ENCODE data around the gene IPO11. TPM values are rescaled to one million over a fixed set of nuclear protein-coding genes. Genes with fewer than 3 reads are reported as not detected.
A peak's percentile ranks its signal among the peaks of the same experiment; 100 is the strongest.

Gene IPO11
- 9.7 TPM for polyA plus RNA-seq (2012; ENCODE audit: low read depth, missing spikeins)

GRCh38 chr5:62412549-62413329 is at the start of gene IPO11:
TSS of gene IPO11 (plus strand) at chr5:62412763. CDS start at chr5:62437280, 24,517 bp downstream.
- peak; percentile 89 for DNase-seq (ENCODE audit: insufficient read length, low spot score)
- TF ChIP-seq PAX5 (IDR thresholded peaks at IDR 0.05; ENCODE audit: insufficient read depth, low read length, severe bottlenecking): no peak
- TF ChIP-seq POLR2AphosphoS5 (IDR thresholded peaks at IDR 0.05; ENCODE audit: low read depth, low read length): peak; percentile 87
- peak; percentile 66 for TF ChIP-seq TAF1 (IDR thresholded peaks at IDR 0.05; ENCODE audit: low read depth, low read length)
- peak; percentile 63 for TF ChIP-seq POU2F2 (IDR thresholded peaks at IDR 0.05; ENCODE audit: low read depth, low read length)
- TF ChIP-seq SPI1 (IDR thresholded peaks at IDR 0.05; ENCODE audit: low read depth, low read length): no peak
- peak; percentile 84 for TF ChIP-seq POLR2A (IDR thresholded peaks at IDR 0.05; ENCODE audit: low read depth, low read length)
- peak; percentile 99 for FAIRE-seq

- TF ChIP-seq POLR2A (IDR thresholded peaks at IDR 0.05; ENCODE audit: low read depth, low read length): no peak
- TF ChIP-seq TAF1 (IDR thresholded peaks at IDR 0.05; ENCODE audit: low read depth, low read length): no peak
- no peak for TF ChIP-seq SPI1 (IDR thresholded peaks at IDR 0.05; ENCODE audit: low read depth, low read length)
- no peak for TF ChIP-seq PAX5 (IDR thresholded peaks at IDR 0.05; ENCODE audit: insufficient read depth, low read length, severe bottlenecking)
- no peak for TF ChIP-seq POU2F2 (IDR thresholded peaks at IDR 0.05; ENCODE audit: low read depth, low read length)
- TF ChIP-seq POLR2AphosphoS5 (IDR thresholded peaks at IDR 0.05; ENCODE audit: low read depth, low read length): no peak
- FAIRE-seq: no peak
- DNase-seq (ENCODE audit: insufficient read length, low spot score): no peak
Measured at GRCh38 chr5:62369039-62369438, 43.5 kb upstream of the IPO11 start.

- no peak for FAIRE-seq
- TF ChIP-seq TAF1 (IDR thresholded peaks at IDR 0.05; ENCODE audit: low read depth, low read length) (no peak), POLR2A (IDR thresholded peaks at IDR 0.05; ENCODE audit: low read depth, low read length) (no peak), POU2F2 (IDR thresholded peaks at IDR 0.05; ENCODE audit: low read depth, low read length) (no peak), POLR2AphosphoS5 (IDR thresholded peaks at IDR 0.05; ENCODE audit: low read depth, low read length) (no peak), SPI1 (IDR thresholded peaks at IDR 0.05; ENCODE audit: low read depth, low read length) (no peak), PAX5 (IDR thresholded peaks at IDR 0.05; ENCODE audit: insufficient read depth, low read length, severe bottlenecking) (no peak)
- no peak for DNase-seq (ENCODE audit: insufficient read length, low spot score)
Measured at GRCh38 chr5:62371409-62371808, 41.2 kb upstream of the IPO11 start.

GRCh38 chr5:62372600-62372999 is 40.0 kb upstream of the IPO11 start:
- no peak for TF ChIP-seq POLR2A (IDR thresholded peaks at IDR 0.05; ENCODE audit: low read depth, low read length)
- TF ChIP-seq TAF1 (IDR thresholded peaks at IDR 0.05; ENCODE audit: low read depth, low read length): no peak
- TF ChIP-seq SPI1 (IDR thresholded peaks at IDR 0.05; ENCODE audit: low read depth, low read length): no peak
- no peak for TF ChIP-seq POLR2AphosphoS5 (IDR thresholded peaks at IDR 0.05; ENCODE audit: low read depth, low read length)
- TF ChIP-seq POU2F2 (IDR thresholded peaks at IDR 0.05; ENCODE audit: low read depth, low read length): no peak
- TF ChIP-seq PAX5 (IDR thresholded peaks at IDR 0.05; ENCODE audit: insufficient read depth, low read length, severe bottlenecking): no peak
- DNase-seq (ENCODE audit: insufficient read length, low spot score): no peak
- FAIRE-seq: no peak

GRCh38 chr5:62373382-62373781 is 39.2 kb upstream of the IPO11 start:
- DNase-seq (ENCODE audit: insufficient read length, low spot score): no peak
- TF ChIP-seq POU2F2 (IDR thresholded peaks at IDR 0.05; ENCODE audit: low read depth, low read length) (no peak), PAX5 (IDR thresholded peaks at IDR 0.05; ENCODE audit: insufficient read depth, low read length, severe bottlenecking) (no peak), POLR2AphosphoS5 (IDR thresholded peaks at IDR 0.05; ENCODE audit: low read depth, low read length) (no peak), POLR2A (IDR thresholded peaks at IDR 0.05; ENCODE audit: low read depth, low read length) (no peak), TAF1 (IDR thresholded peaks at IDR 0.05; ENCODE audit: low read depth, low read length) (no peak), SPI1 (IDR thresholded peaks at IDR 0.05; ENCODE audit: low read depth, low read length) (no peak)
- no peak for FAIRE-seq

- no peak for TF ChIP-seq PAX5 (IDR thresholded peaks at IDR 0.05; ENCODE audit: insufficient read depth, low read length, severe bottlenecking)
- TF ChIP-seq POLR2A (IDR thresholded peaks at IDR 0.05; ENCODE audit: low read depth, low read length): no peak
- no peak for TF ChIP-seq POLR2AphosphoS5 (IDR thresholded peaks at IDR 0.05; ENCODE audit: low read depth, low read length)
- no peak for TF ChIP-seq SPI1 (IDR thresholded peaks at IDR 0.05; ENCODE audit: low read depth, low read length)
- no peak for TF ChIP-seq POU2F2 (IDR thresholded peaks at IDR 0.05; ENCODE audit: low read depth, low read length)
- no peak for TF ChIP-seq TAF1 (IDR thresholded peaks at IDR 0.05; ENCODE audit: low read depth, low read length)
- FAIRE-seq (no peak), DNase-seq (ENCODE audit: insufficient read length, low spot score) (no peak)
Measured at GRCh38 chr5:62374090-62374489, 38.5 kb upstream of the IPO11 start.

GRCh38 chr5:62375627-62376026 is 36.9 kb upstream of the IPO11 start:
- FAIRE-seq (no peak), DNase-seq (ENCODE audit: insufficient read length, low spot score) (no peak)
- TF ChIP-seq POLR2AphosphoS5 (IDR thresholded peaks at IDR 0.05; ENCODE audit: low read depth, low read length) (no peak), TAF1 (IDR thresholded peaks at IDR 0.05; ENCODE audit: low read depth, low read length) (no peak), POU2F2 (IDR thresholded peaks at IDR 0.05; ENCODE audit: low read depth, low read length) (no peak), PAX5 (IDR thresholded peaks at IDR 0.05; ENCODE audit: insufficient read depth, low read length, severe bottlenecking) (no peak), POLR2A (IDR thresholded peaks at IDR 0.05; ENCODE audit: low read depth, low read length) (no peak), SPI1 (IDR thresholded peaks at IDR 0.05; ENCODE audit: low read depth, low read length) (no peak)

- no peak for DNase-seq (ENCODE audit: insufficient read length, low spot score)
- TF ChIP-seq POU2F2 (IDR thresholded peaks at IDR 0.05; ENCODE audit: low read depth, low read length): no peak
- no peak for TF ChIP-seq SPI1 (IDR thresholded peaks at IDR 0.05; ENCODE audit: low read depth, low read length)
- TF ChIP-seq TAF1 (IDR thresholded peaks at IDR 0.05; ENCODE audit: low read depth, low read length): no peak
- FAIRE-seq: no peak
Measured at GRCh38 chr5:62376064-62376463, 36.5 kb upstream of the IPO11 start.

GRCh38 chr5:62385131-62385530 is 27.4 kb upstream of the IPO11 start:
- no peak for DNase-seq (ENCODE audit: insufficient read length, low spot score)
- no peak for FAIRE-seq
- no peak for TF ChIP-seq SPI1 (IDR thresholded peaks at IDR 0.05; ENCODE audit: low read depth, low read length)
- TF ChIP-seq POU2F2 (IDR thresholded peaks at IDR 0.05; ENCODE audit: low read depth, low read length): no peak

All from GM12891 (cell line).